Measurements from ENCODE around the gene ALAS1. TPM values are rescaled to one million over a fixed set of nuclear protein-coding genes. Genes with fewer than 3 reads are reported as not detected.

The ALAS1 gene
- total and polyA plus RNA-seq, 4 donors: 38.7 to 85.1 (median 57.2) TPM

DNA sequence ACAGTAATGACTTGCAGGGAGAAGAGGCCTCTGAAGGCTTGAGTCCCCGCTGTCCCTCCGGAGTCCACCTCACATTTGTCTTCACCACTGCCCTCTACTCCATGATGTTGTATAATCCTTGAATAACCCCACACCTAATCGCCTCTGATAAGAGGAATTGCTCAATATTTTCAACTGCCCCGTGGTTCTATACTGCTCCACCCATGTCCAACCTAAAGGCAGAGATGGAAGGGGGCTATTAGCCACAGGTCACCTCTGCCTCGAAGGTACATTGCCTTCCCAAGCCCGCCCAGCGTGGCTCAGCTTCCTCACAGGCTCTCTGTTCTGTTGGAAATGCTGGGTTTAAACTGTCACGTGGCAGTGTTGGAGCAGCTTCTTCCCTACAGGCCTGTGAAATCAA, 15.0 kb downstream of the ALAS1 start:
- Histone ChIP-seq H3K9ac (ENCODE audit: insufficient read depth in 1 of 2, low read length in 2 of 2) (no peak overlapping the region), H3K27ac (ENCODE audit: low read depth in 1 of 2, low read length in 1 of 2) (no peak overlapping the region), H3K36me3 (ENCODE audit: control insufficient read depth in 4 of 4, insufficient read depth in 4 of 4, low read length in 4 of 4) (peaks cover 29 to 63% (median 54%) of the 10 kb centered on the region in 4 donors), H3K4me1 (ENCODE audit: control insufficient read depth in 5 of 5, insufficient read depth in 5 of 5, low read length in 5 of 5) (peaks cover 6 to 12% (median 10%) of the 10 kb centered on the region in 5 donors), H3K27me3 (ENCODE audit: control insufficient read depth in 3 of 3, insufficient read depth in 3 of 3, low read length in 2 of 3) (no peaks in the 10 kb centered on the region), H3K4me3 (no peak overlapping the region), H3K9me3 (ENCODE audit: control insufficient read depth in 4 of 4, insufficient read depth in 3 of 4, low read length in 3 of 4) (no peaks in the 10 kb centered on the region)
- TF ChIP-seq, protein P1, sequence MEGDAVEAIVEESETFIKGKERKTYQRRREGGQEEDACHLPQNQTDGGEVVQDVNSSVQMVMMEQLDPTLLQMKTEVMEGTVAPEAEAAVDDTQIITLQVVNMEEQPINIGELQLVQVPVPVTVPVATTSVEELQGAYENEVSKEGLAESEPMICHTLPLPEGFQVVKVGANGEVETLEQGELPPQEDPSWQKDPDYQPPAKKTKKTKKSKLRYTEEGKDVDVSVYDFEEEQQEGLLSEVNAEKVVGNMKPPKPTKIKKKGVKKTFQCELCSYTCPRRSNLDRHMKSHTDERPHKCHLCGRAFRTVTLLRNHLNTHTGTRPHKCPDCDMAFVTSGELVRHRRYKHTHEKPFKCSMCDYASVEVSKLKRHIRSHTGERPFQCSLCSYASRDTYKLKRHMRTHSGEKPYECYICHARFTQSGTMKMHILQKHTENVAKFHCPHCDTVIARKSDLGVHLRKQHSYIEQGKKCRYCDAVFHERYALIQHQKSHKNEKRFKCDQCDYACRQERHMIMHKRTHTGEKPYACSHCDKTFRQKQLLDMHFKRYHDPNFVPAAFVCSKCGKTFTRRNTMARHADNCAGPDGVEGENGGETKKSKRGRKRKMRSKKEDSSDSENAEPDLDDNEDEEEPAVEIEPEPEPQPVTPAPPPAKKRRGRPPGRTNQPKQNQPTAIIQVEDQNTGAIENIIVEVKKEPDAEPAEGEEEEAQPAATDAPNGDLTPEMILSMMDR (IDR thresholded peaks at IDR 0.05; ENCODE audit: control extremely low read depth, extremely low read depth): no peak
- DNase-seq: no peak
- WGBS, 2 donors: 65 to 86% methylated on average over 8 of the region's 8 CpGs
- no peak for ATAC-seq (ENCODE audit: insufficient read depth, low FRiP score)

DNA sequence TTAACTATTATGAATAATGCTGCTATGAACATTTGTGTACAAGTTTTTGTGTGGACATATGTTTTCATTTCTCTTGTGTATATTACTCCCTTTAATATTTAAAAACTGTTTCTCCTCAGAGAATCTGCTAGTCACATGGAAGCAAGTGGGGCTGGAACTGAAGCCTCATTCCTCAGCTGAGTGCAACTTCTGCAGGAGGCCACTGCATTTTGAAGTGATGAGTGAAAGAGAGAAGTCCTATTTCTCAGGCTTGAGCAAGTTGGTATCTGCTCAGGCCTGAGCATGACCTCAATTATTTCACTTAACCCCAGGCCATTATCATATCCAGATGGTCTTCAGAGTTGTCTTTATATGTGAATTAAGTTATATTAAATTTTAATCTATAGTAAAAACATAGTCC, 15.9 kb downstream of the ALAS1 start:
- TF ChIP-seq, protein P1 (IDR thresholded peaks at IDR 0.05; ENCODE audit: control extremely low read depth, extremely low read depth): no peak
- DNase-seq: no peak
- no peak for ATAC-seq (ENCODE audit: insufficient read depth, low FRiP score)
- no peaks in the 10 kb centered on the region for H3K27me3 ChIP-seq (ENCODE audit: control insufficient read depth in 3 of 3, insufficient read depth in 3 of 3, low read length in 2 of 3)
- H3K36me3 ChIP-seq (ENCODE audit: control insufficient read depth in 4 of 4, insufficient read depth in 4 of 4, low read length in 4 of 4): peaks cover 22 to 54% (median 47%) of the 10 kb centered on the region in 4 donors
- no peak overlapping the region for H3K9ac ChIP-seq (ENCODE audit: insufficient read depth in 1 of 2, low read length in 2 of 2)
- H3K4me3 ChIP-seq: no peak overlapping the region
- no peak overlapping the region for H3K27ac ChIP-seq (ENCODE audit: low read depth in 1 of 2, low read length in 1 of 2)
- H3K9me3 ChIP-seq (ENCODE audit: control insufficient read depth in 4 of 4, insufficient read depth in 3 of 4, low read length in 3 of 4): no peaks in the 10 kb centered on the region
- peaks cover 6 to 21% (median 17%) of the 10 kb centered on the region in 5 donors for H3K4me1 ChIP-seq (ENCODE audit: control insufficient read depth in 5 of 5, insufficient read depth in 5 of 5, low read length in 5 of 5)

DNA sequence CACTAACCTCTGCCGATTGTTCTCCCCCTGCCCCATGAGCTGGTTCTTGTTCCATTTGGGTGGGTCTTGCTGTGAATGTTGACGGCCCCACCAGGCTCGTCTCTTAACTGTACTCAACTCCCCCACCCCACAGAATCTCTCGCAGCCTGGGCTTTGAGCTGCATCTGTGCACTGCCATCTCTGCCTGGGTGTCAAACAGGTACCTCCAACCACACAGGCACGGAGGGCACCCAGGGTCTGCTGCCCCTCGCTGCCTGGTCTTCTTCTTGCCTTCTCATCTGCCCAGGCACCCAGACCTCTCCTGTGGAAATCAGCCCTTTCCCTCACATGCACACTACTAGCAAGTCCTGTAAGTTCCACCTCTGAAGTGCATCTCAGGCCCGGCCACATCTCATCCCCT, 17.4 kb downstream of the ALAS1 start:
- ATAC-seq (ENCODE audit: insufficient read depth, low FRiP score): no peak
- Histone ChIP-seq H3K4me1 (ENCODE audit: control insufficient read depth in 5 of 5, insufficient read depth in 5 of 5, low read length in 5 of 5) (peaks cover 6 to 31% (median 24%) of the 10 kb centered on the region in 5 donors), H3K27ac (ENCODE audit: low read depth in 1 of 2, low read length in 1 of 2) (peak overlapping the region in 1 of 2 donors; percentile 43), H3K36me3 (ENCODE audit: control insufficient read depth in 4 of 4, insufficient read depth in 4 of 4, low read length in 4 of 4) (peaks cover 20 to 43% (median 38%) of the 10 kb centered on the region in 4 donors), H3K4me3 (no peak overlapping the region), H3K9me3 (ENCODE audit: control insufficient read depth in 4 of 4, insufficient read depth in 3 of 4, low read length in 3 of 4) (no peaks in the 10 kb centered on the region), H3K27me3 (ENCODE audit: control insufficient read depth in 3 of 3, insufficient read depth in 3 of 3, low read length in 2 of 3) (no peaks in the 10 kb centered on the region), H3K9ac (ENCODE audit: insufficient read depth in 1 of 2, low read length in 2 of 2) (no peak overlapping the region)
- WGBS, 2 donors: 86 to 97% methylated on average over 7 of the region's 7 CpGs
- TF ChIP-seq, protein P1 (IDR thresholded peaks at IDR 0.05; ENCODE audit: control extremely low read depth, extremely low read depth): no peak
- DNase-seq: no peak

All from lung (tissue), 12 donors.